GOT3 (cell line): ENCODE measurements around the gene ABCB9.
"Not testable (repeated sequence)": the region's sequence is repeated elsewhere in the genome, so short reads cannot be mapped to it uniquely, and the experiment has no call there.

Experiments
- DNase-seq: peaks from one replicate; lab custom pipeline; 2025; ENCODE audit warnings: mixed read lengths; lab: John Stamatoyannopoulos, UW

ABCB9 gene

GRCh38 chr12:122895320-122895703, 71.0 kb downstream of the ABCB9 start:
- DNase-seq: no peak

GRCh38 chr12:122894193-122895121, 71.8 kb downstream of the ABCB9 start:
- DNase-seq: no peak

- DNase-seq: no peak
Observed at GRCh38 chr12:122893208-122894153, 72.8 kb downstream of the ABCB9 start.

GRCh38 chr12:122892724-122893123, 73.5 kb downstream of the ABCB9 start:
- not testable (repeated sequence) for DNase-seq

GRCh38 chr12:122891661-122892525, 74.4 kb downstream of the ABCB9 start:
- no peak for DNase-seq

- DNase-seq: no peak
Observed at GRCh38 chr12:122889761-122890520, 76.3 kb downstream of the ABCB9 start.

- DNase-seq: no peak
Observed at GRCh38 chr12:122888232-122888752, 78.0 kb downstream of the ABCB9 start.

GRCh38 chr12:122887819-122888212, 78.4 kb downstream of the ABCB9 start:
- no peak for DNase-seq

- DNase-seq: no peak
Observed at GRCh38 chr12:122886851-122887818, 79.1 kb downstream of the ABCB9 start.

GRCh38 chr12:122886161-122886560, 80.1 kb downstream of the ABCB9 start:
- DNase-seq: no peak

- no peak for DNase-seq
Observed at GRCh38 chr12:122884860-122885259, 81.4 kb downstream of the ABCB9 start.

- DNase-seq: no peak
Observed at GRCh38 chr12:122884091-122884826, 82.0 kb downstream of the ABCB9 start.

GRCh38 chr12:122882908-122883558, 83.2 kb downstream of the ABCB9 start:
- DNase-seq: no peak

GRCh38 chr12:122880668-122881067, 85.6 kb downstream of the ABCB9 start:
- no peak for DNase-seq

GRCh38 chr12:122880155-122880667, 86.1 kb downstream of the ABCB9 start:
- DNase-seq: no peak
